Activated gamma-delta T cell (primary cell): ENCODE measurements around the gene C10orf90.
"Not testable (repeated sequence)": the region's sequence is repeated elsewhere in the genome, so short reads cannot be mapped to it uniquely, and the experiment has no call there.

Source experiments
- DNase-seq: peaks from one replicate; lab custom pipeline; 2025; lab: John Stamatoyannopoulos, UW

Gene C10orf90

GRCh38 chr10:126392469-126392868 is 278.0 kb downstream of the C10orf90 start:
- no peak for DNase-seq

GRCh38 chr10:126392068-126392467 is 278.4 kb downstream of the C10orf90 start:
- no peak for DNase-seq

- no peak for DNase-seq
These were observed 279.2 kb downstream of the C10orf90 start for GRCh38 chr10:126391192-126391885.

GRCh38 chr10:126390324-126390723 is 280.2 kb downstream of the C10orf90 start:
- no peak for DNase-seq

DNA sequence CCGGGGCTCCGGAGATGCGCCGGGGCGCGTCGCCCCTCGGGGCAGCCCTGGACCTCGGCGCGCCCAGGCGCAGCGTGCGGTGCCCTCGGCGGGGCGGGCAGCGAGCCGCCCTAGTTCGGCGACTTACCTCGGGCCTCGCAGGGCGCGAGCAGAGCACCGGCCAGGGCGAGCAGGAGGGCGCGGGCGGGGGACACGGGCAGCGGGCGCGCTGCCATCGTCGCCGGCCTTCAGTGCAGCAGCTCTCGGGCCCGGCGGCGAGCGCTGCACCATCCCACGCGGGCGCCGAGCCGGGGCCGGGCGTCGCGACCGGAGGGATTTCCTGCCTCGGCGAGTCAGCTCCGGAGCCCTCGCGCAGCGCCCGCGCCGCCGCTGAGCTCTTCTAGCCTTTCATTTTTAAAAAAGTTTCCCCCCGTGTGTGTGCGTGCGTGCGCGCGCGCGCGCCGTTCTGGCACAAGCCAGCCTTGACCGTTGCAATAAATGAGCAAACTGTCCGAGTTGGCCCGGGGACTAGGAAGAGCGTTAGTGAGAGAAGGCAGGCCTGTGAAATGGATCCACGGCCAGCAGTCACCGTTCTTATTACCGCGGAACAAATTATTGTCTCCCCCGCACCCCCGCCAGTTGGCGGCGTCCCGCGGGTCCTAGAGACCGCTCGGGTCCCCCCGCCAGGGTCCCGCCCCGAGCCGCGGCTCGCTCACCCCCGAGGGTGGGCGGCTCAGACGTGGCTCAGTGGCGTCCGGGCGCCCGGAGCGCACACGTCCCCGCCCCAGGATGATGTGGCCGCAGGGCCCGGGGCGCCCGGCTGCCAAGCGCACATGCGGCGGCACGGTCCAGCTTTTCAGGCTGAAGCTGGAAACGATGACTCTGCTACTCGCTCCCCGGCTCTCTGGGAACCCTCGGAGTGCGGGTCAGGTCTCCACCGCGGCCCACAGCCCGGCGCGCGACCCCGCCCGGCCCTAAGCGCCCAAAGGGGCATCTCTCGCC is 282.3 kb downstream of the C10orf90 start, which contains the start of gene ADAM12:
Gene ADAM12 (minus strand): TSS at position 547 of the 981 bp plus-strand sequence. CDS start 332 bp downstream, at position 215.
- no peak for DNase-seq

DNA sequence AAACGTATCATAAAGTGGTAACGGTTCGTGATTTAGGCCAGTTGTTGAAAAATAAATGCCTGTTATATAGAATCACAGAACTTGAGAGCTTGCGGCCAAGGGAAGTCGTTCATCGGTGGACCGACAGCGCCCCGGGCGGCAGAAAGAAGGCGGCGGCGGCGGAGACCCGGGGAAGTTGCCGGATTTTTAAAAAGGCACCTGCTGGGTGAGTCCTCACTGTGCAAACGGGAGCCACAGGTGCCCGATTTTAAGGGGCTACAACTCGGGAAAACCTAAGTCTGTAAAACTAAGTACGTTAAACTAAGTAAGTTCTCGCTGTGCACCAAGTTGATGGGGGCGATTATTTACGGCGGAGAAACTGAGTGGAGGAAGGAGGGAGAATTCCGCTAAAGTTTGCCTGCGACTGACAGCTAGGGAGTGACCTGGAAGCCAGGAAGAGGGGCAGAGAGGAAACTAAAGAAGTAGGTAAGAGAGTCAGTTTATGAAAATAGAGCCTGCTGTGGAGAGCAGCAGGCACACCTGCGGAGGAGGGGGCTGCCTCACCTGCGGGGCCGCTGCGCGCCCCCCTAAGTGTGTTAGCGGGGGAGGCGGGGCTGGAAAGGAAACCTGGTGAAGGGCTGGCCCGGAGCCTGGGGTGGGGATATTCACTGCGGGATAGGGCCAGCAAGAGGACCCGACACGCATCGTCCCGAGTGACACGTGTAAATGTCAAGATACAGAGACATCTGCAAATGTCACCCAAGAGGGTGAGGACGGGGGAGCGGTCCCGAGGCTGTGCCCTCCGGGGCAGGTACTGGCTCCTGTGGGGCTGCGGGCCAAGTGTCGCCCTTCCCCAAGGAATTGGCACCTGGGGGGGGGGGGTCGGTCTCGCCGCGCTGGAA is 283.2 kb downstream of the C10orf90 start:
- no peak for DNase-seq

- no peak for DNase-seq
These were observed 286.1 kb downstream of the C10orf90 start for GRCh38 chr10:126384269-126384873.

DNA sequence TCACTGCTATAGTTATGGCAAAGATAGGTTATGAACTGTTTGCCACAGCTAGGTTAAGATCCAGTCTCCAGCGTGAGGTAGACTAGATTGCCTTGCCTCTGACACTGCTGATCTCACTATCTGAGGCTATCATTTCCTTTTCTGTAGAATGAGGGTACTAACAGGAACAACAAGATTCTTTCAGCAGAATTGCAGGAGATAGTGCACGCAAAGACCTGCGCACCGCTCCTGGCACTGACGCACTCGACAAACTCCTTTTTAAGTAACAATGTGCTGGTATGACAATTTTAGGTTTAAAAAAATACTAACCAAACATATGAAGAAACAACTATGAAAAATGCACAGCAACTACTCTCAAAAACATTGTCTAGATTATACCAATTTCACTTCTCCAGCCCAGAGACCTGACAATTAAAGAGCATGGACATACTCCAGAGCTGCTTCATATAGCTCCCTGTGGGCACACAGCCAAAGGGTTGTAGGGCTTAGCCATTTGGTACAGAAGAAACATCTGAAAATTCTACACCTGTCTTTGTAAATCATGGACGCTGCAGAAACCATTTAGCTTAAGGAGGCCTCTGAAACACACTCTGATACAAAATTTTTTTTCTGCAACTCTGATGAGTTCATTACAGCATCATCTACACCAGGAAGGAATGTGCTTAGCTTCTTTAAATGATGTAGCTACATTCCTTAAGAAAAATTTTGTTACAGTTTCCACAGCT is 290.0 kb downstream of the C10orf90 start:
- DNase-seq, result no peak

DNA sequence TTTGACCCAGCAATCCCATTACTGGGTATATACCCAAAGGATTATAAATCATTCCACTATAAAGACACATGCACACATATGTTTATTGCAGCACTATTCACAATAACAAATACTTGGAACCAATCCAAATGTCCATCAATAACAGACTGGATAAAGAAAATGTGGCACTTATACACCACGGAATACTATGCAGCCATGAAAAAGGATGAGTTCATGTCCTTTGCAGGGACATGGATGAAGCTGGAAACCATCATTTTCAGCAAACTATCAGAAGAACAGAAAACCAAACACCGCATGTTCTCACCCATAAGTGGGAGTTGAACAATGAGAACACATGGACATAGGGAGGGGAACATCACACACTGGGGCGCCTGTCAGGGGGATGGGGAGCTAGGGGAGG is 291.3 kb downstream of the C10orf90 start:
- not testable (repeated sequence) for DNase-seq

- DNase-seq, result no peak
These were observed 293.5 kb downstream of the C10orf90 start for GRCh38 chr10:126376956-126377355.

GRCh38 chr10:126375926-126376554 is 294.5 kb downstream of the C10orf90 start:
- DNase-seq, result no peak

DNA sequence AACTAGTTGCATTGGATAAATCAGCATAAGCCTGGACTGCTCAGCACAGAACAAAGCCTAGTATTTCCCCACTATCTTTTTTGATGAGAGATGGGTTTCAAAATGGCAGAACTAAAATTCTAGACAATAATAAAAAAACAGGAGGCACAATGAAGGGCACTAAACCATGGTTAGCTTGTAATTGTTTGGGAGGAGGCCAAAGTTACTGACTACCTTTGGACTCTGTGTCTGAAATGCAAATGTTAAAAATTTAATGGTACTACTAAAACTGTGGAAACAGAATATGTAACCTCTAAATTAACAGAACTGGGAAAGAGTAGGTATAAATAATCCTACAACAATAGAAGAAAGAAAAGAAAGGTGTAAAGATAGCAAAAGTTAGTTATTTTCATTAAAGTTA is 295.2 kb downstream of the C10orf90 start:
- DNase-seq, result no peak
